Endodermal cell (in vitro differentiated cells): ENCODE measurements around the gene CYP4F11. TPM values are rescaled to one million over a fixed set of nuclear protein-coding genes. Genes with fewer than 3 reads are reported as not detected.

Experiments used
- DNase-seq: peaks from one replicate; pipeline ENCODE4 v3.0.0-alpha.2; 2017
- H3K27ac ChIP-seq: 2 replicates; pipeline ENCODE4 v1.5.1; 2013; ENCODE audit warnings: mild to moderate bottlenecking, low read depth, low read length, moderate library complexity
- H3K27me3 ChIP-seq: 2 replicates; pipeline ENCODE4 v1.6.1; 2013; ENCODE audit warnings: mild to moderate bottlenecking, low read length, moderate library complexity; ENCODE audit not compliant: insufficient read depth, control insufficient read depth, poor library complexity, severe bottlenecking
- H3K36me3 ChIP-seq: 2 replicates; pipeline ENCODE4 v1.7.0; 2013; ENCODE audit warnings: mild to moderate bottlenecking, low read length, moderate library complexity; ENCODE audit not compliant: control insufficient read depth, insufficient read depth
- H3K4me1 ChIP-seq: one replicate; pipeline ENCODE4 v1.7.0; 2013; ENCODE audit warnings: low read length; ENCODE audit not compliant: control insufficient read depth, insufficient read depth
- H3K4me3 ChIP-seq: 2 replicates; pipeline ENCODE4 v1.5.1; 2013; ENCODE audit warnings: mild to moderate bottlenecking, low read length, moderate library complexity
- H3K9ac ChIP-seq: 2 replicates; pipeline ENCODE4 v1.6.1; 2013; ENCODE audit warnings: mild to moderate bottlenecking, low read length, moderate library complexity; ENCODE audit not compliant: poor library complexity, severe bottlenecking; ENCODE audit errors: extremely low read depth
- H3K9me3 ChIP-seq: 2 replicates; pipeline ENCODE4 v1.6.1; 2013; ENCODE audit warnings: mild to moderate bottlenecking, low read length, moderate library complexity; ENCODE audit not compliant: control insufficient read depth
- H3K27ac Mint-ChIP-seq: 2 replicates; pipeline ENCODE4 v1.8.0; 2020; ENCODE audit warnings: mixed read lengths
- H3K27me3 Mint-ChIP-seq: 2 replicates; pipeline ENCODE4 v1.8.0; 2021; ENCODE audit warnings: mild to moderate bottlenecking, mixed read lengths; ENCODE audit not compliant: insufficient read depth
- H3K36me3 Mint-ChIP-seq: 2 replicates; pipeline ENCODE4 v1.8.0; 2020; ENCODE audit warnings: low read depth, mixed read lengths
- H3K4me1 Mint-ChIP-seq: 2 replicates; pipeline ENCODE4 v1.8.0; 2020; ENCODE audit warnings: mixed read lengths
- H3K4me3 Mint-ChIP-seq: 2 replicates; pipeline ENCODE4 v1.8.0; 2020; ENCODE audit warnings: mild to moderate bottlenecking, moderate library complexity, mixed read lengths
- H3K9me3 Mint-ChIP-seq: 2 replicates; pipeline ENCODE4 v1.8.0; 2020; ENCODE audit warnings: mild to moderate bottlenecking, mixed read lengths
- CTCF ChIP-seq: fragments of 200-600 bp; sonication (generic); conservative IDR thresholded peaks from 2 replicates; pipeline ENCODE4 v1.5.0; 2021; ENCODE audit warnings: antibody characterized with exemption, mild to moderate bottlenecking
- WGBS, 2 experiments: methylation state at CpG; one replicate each; pipeline versions ENCODE4 v1.1.5 to v1.1.7; 2013; ENCODE audit warnings: missing lambda C conversion rate in 2 of 2, mixed read lengths in 1 of 2; ENCODE audit not compliant: insufficient coverage in 1 of 2, insufficient read length in 1 of 2; 5-methylcytosine and 5-hydroxymethylcytosine counted together
- total RNA-seq, 2 donors: library from RNA; stranded (reverse); fragmentation: NEBNext Ultra II Directional in 1 of 2; extraction: Animal tissue kit (Norgen Biotek cat#: 25700) in 1 of 2; gene quantifications; 2 replicates in 1 of 2; 3 replicates in 1 of 2; pipeline ENCODE4 v1.2.1, GENCODE V29; 2021

Gene CYP4F11
- total RNA-seq, 2 donors from 2014 or later: not detected

- Histone ChIP-seq H3K4me3 (no peak overlapping the region), H3K9ac (no peak overlapping the region), H3K9me3 (peaks cover 83% of the 10 kb centered on the region), H3K27me3 (no peaks in the 10 kb centered on the region), H3K27ac (no peak overlapping the region), H3K4me1 (no peaks in the 10 kb centered on the region), H3K36me3 (no peaks in the 10 kb centered on the region)
- Mint-ChIP-seq H3K27ac (no peak overlapping the region), H3K4me3 (no peak overlapping the region), H3K4me1 (no peaks in the 10 kb centered on the region), H3K27me3 (no peaks in the 10 kb centered on the region), H3K36me3 (no peaks in the 10 kb centered on the region), H3K9me3 (peaks cover 92% of the 10 kb centered on the region)
- no peak for DNase-seq
- TF ChIP-seq CTCF: no peak
- WGBS, 2 experiments: 72 to 79% methylated on average over 6 of the region's 6 CpGs
Measured at GRCh38 chr19:15954820-15955219, 20.5 kb upstream of the CYP4F11 start.

DNA sequence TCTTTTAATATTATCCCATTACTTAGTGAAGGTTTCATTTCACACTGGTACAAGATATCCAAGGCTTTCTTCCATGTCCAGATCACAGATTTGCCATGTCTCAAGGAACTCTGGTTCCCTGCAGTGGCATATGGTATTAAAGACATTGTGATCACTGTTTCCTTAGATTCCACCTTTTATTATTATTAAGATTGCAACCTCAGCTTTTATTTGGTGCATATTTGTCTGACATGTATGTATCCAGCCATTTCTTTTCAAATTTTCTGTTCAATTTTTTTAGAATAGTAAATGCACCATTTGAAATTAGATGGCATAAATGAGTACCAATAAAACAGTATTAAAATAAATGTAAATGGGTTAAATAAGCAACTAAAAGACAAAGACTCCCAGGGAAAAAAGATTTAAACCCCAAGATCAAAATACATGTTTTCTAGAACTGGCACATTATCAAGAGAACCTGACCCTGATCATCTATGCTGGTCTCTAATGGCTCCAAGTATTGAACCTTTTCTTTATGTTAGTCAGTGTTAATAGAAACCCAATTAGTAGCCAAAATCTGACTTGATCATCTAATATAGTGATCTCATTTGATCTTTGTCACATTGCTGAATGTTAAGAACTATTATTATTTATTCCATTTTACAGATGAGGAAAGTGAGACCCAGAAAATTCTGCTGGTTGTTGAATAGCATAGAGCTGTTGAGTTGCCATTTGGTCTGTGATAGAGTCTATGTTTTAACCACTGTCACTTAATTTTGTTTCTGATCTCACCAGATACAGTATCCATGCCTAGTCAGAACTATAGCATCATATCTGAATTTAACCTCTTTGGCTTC lies 14.1 kb upstream of the CYP4F11 start, which contains the start of gene OR10H4:
TSS of gene OR10H4 (plus strand) at position 786 of the 836 bp plus-strand sequence. CDS start at position 786, 0 bp downstream.
- no peak within 1 kb of the TSS for H3K27ac ChIP-seq
- TF ChIP-seq CTCF: no peak
- peaks cover 68% of the 10 kb centered on the region for H3K9me3 ChIP-seq
- H3K27me3 Mint-ChIP-seq: no peaks in the 10 kb centered on the region
- H3K9ac ChIP-seq: no peak within 1 kb of the TSS
- H3K27ac Mint-ChIP-seq: no peak within 1 kb of the TSS
- H3K4me1 Mint-ChIP-seq: no peaks in the 10 kb centered on the region
- no peaks in the 10 kb centered on the region for H3K36me3 ChIP-seq
- H3K9me3 Mint-ChIP-seq: peaks cover 80% of the 10 kb centered on the region
- no peaks in the 10 kb centered on the region for H3K36me3 Mint-ChIP-seq
- H3K27me3 ChIP-seq: no peaks in the 10 kb centered on the region
- no peaks in the 10 kb centered on the region for H3K4me1 ChIP-seq
- DNase-seq: no peak
- H3K4me3 ChIP-seq: no peak within 1 kb of the TSS
- H3K4me3 Mint-ChIP-seq: no peak within 1 kb of the TSS

DNA sequence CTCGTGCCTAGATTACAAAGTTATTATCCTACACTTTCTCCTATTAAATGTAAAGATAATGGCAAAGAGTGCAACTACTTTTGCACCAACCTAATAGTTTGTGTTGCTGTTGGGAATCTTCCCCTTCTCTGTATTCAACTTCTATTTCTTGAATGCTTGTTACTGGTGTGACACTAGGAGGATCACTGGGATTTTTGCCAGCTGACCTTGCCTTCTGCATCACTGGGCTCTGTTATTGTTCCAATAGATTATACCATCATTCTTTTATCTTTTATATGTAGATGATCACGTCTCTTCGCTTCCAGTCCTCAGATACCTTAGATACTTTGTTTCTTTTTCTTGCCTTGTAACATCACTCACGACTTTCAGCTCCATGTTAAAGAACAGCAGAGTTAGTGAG lies 11.0 kb upstream of the CYP4F11 start:
- no peak for TF ChIP-seq CTCF
- no peak for DNase-seq
- Histone ChIP-seq H3K4me3 (no peak overlapping the region), H3K4me1 (no peaks in the 10 kb centered on the region), H3K9me3 (peaks cover 69% of the 10 kb centered on the region), H3K27me3 (no peaks in the 10 kb centered on the region), H3K36me3 (no peaks in the 10 kb centered on the region), H3K9ac (no peak overlapping the region), H3K27ac (no peak overlapping the region)
- H3K4me1 Mint-ChIP-seq: no peaks in the 10 kb centered on the region
- no peak overlapping the region for H3K27ac Mint-ChIP-seq
- peaks cover 85% of the 10 kb centered on the region for H3K9me3 Mint-ChIP-seq
- no peaks in the 10 kb centered on the region for H3K27me3 Mint-ChIP-seq
- H3K36me3 Mint-ChIP-seq: no peaks in the 10 kb centered on the region
- WGBS, 2 experiments: 28% methylated on average over 3 of the region's 4 CpGs; no CpG with 5 or more reads in 1 of the 2 experiments
- no peak overlapping the region for H3K4me3 Mint-ChIP-seq
